GM12873 (cell line): ENCODE data around the gene CCDC201.

Source experiments
- TF ChIP-seq, protein P1 (sequence below): IDR thresholded peaks from 2 replicates; pipeline ENCODE4 v1.5.1; 2012; ENCODE audit warnings: low read depth, mild to moderate bottlenecking, moderate library complexity, low read length, control low read depth; ENCODE audit not compliant: insufficient read depth; ENCODE audit errors: missing control alignments

Gene CCDC201

DNA sequence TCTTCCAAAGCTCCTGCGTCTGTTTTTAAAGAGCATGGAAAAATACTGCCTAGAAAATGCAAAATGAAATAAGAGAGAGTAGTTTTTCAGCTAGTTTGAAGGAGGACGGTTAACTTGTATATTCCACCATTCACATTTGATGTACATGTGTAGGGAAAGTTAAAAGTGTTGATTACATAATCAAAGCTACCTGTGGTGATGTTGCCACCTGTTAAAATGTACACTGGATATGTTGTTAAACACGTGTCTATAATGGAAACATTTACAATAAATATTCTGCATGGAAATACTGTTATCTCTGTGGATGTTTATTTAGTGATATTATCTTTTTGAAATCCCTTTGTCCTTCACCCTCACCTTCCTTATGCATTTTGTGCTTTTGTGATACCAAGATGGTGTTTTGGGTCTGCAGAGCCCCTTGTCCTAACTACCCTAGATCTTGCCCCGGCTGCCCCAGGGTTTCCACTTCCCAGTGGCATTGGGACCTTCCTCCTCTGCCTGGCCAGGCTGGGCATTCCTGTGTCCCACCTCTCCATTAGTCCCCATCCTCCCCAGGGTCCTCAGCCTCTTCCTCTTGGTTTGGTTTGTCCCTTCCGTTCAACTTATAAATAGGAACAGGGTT is 20.6 kb upstream of the CCDC201 start:
- TF ChIP-seq, protein P1, sequence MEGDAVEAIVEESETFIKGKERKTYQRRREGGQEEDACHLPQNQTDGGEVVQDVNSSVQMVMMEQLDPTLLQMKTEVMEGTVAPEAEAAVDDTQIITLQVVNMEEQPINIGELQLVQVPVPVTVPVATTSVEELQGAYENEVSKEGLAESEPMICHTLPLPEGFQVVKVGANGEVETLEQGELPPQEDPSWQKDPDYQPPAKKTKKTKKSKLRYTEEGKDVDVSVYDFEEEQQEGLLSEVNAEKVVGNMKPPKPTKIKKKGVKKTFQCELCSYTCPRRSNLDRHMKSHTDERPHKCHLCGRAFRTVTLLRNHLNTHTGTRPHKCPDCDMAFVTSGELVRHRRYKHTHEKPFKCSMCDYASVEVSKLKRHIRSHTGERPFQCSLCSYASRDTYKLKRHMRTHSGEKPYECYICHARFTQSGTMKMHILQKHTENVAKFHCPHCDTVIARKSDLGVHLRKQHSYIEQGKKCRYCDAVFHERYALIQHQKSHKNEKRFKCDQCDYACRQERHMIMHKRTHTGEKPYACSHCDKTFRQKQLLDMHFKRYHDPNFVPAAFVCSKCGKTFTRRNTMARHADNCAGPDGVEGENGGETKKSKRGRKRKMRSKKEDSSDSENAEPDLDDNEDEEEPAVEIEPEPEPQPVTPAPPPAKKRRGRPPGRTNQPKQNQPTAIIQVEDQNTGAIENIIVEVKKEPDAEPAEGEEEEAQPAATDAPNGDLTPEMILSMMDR, result no peak

DNA sequence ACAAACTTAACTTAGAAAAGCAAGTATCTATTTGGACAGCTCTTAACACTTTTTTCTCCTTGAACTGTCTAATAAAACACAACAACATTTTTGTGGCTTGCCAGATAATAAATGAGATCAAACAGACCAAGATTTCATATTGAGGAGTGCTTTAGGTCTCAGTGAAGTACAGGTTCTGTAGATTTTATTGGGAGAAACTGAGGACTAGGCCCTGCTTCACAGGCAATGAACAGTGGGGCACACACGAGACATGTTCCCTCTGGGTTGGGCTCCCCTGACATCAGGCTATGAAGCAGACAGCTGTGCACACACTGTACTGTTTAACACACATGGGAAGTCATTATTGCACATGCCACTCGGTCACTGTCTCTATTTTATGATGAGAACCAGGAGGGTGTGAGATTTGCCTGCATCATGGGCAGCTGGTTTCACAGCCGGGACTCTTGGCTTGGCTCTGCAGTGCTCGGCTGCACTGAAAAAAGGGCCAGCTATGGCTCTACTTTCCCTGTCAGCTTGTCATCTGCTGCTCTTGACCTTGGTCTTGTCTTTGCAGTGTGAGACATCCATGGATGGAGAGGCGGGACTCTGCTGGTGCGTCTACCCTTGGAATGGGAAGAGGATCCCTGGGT is 19.6 kb upstream of the CCDC201 start:
- TF ChIP-seq, protein P1, result no peak

DNA sequence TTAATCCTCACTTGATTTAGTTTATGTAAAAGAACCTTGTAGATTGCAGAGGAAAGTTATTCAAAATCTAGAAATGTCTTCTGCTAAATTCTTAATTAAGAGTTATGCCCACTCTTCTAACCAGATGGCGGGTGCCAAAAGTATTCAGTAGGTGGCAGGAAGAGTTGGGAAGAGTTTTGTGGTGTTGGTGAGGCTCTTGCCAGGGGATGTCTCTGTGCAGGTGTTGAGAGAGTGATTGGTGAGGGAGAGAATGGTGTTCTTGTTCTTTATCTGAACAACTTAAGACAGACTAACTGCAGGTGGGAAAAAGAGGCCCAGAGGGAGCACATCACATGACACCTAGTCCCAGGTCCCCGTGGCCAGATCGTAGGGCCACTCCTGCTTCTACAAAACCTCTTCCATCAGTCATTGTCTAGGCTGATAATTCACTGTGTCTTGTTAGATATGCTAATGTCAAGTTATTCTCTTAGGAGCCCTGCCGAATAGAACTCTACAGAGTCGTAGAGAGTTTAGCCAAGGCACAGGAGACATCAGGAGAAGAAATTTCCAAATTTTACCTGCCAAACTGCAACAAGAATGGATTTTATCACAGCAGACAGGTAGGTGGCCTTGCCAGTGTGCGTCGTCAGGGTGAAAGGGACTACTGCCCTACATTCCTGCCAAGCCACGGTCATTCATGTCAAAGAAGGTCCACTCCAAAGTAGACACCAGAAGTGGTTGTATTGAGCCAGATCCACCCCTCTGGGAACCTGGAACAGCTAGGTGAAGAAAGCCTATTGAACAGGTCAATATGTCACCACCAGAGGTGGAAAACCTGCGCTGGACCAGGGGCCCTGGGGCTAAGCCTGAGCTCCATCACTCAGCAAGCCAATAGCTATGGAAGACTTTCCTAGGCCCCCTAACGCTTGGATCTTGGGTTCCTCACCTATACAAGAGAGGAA is 18.9 kb upstream of the CCDC201 start:
- TF ChIP-seq, protein P1, result no peak

DNA sequence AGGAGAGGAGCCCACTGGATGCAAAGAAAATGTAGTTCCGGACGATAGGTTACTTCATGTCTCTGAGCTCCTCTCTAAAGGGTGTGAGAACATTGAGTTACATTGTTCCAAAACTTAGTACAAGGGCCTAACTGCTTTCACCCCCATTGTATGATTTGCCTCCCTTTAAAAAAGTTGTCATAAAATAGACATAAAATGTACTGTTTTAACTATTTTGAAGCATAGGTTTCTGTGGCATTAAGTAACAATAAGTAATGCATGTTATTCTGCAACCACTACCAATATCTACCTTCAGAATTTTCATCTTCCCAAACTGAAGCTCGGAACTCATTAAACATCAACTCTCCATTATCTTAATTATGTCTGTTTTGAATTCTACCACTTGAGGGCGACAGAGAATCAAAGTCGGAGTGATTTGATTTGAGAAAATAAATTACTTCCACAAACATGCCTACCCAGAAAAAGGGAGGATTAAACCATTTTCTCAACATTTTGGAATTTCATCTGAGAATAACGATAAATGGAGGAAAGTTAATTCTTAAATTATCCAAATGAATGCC is 18.1 kb upstream of the CCDC201 start:
- TF ChIP-seq, protein P1, result peak; percentile 47

DNA sequence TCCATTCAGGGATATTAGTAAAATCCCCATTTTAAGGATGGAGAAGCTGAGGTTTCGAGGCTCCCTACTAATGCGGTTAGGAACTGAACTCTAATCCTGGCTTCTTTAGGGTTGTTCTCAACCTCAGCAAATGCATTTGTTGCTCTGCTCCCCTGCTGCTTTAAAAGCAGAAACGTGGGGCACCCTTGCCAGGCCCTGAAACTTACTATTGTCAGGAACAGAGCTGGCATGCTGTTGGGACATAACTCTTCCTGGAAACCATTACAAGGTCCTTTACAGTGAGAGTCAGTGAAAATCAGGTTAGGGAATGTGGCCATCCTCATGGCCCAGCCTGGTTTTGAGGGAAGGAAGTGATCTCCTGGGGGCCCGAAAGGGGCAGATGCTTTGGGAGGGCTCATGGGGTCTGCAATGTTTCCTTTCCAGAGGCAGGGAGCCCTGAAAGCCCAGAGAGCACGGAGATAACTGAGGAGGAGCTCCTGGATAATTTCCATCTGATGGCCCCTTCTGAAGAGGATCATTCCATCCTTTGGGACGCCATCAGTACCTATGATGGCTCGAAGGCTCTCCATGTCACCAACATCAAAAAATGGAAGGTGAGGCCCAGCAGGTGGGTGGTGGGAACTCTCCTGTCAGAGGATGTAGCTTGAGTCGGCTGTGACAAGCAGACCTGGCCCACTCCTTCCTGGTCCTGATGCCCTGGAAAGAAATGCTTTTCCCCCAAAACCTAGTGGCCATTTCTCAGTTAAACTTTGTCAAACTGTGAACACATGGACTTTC is 17.4 kb upstream of the CCDC201 start:
- TF ChIP-seq, protein P1, result peak; percentile 2

DNA sequence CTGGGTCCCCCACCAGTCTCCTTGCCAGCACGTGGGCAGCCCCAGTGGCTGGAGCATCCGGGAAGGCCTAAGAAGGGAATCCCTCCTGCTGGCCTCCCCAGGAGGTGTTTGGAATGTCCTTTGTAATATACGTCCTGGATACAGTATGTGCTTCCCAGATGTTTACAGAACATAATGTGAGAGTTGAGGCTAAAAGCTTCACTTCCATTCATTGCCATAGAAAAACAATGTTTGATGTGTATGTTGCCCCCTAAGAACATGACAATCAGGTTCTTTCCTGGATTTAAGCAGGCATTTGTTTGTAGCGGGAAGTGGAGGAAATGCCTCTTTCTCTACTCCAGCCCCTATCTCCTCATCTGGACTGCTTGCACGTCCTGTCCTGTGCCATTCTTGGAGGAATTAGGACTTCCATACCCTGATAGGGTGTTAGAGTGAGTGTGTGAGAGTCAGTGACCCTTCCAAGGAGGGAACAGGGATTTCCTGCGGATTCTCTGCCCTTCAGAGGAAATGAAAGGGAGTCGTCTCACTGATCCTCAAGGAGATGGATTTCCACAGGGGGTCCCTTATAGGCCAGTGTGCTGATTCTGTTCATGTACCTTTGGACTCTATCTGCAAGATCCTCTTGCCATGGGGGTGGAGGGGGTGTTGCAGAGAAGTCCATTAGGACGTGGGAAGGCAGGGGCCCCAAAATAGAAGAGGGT is 16.6 kb upstream of the CCDC201 start:
- TF ChIP-seq, protein P1, result no peak
